ENCODE data around the gene COL4A4.
"Not testable (repeated sequence)": the region's sequence is repeated elsewhere in the genome, so short reads cannot be mapped to it uniquely, and the experiment has no call there.

COL4A4 gene

DNA sequence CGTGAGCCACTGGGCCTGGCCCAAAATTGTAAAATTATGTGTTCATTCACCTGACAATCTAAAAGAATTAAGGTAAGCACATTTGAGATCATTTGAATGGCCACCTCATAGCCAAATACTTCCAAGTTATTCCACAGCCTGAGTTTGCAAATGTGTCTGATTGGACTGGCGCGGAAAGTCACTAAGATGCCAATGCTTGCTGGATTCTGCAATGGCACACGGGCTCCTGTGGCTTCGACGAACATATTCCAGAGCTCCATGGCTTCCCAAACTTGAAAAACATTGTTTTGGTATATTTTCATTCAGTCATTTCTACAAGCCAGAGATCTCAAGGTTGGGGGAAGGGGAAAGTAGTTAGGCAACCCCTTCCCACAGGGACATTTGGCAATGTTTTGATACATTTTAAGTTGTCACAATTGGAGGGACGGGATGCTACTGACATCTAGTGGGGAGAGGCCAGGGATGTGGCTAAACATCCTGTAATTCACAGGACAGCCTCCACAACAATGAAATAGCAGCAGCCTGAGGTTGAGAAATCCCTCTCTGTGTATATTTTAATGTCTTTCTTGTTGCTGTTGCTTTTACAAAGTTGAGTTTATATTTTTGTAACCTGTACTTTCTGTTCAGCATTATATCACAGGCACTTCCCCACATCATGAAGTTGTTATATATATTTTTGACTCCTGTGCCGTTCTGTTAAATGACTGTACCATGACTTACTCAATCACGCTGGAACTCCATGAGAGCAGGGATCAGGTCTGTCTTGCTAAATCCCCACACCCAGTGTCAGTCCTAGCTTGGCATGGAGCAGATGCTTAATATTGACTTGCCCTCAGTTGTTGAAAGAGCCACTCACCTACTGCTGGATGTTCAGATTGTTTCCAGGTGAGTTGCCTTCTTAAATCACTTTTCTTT lies 56.9 kb downstream of the COL4A4 start:
- no peak for DNase-seq (ENCODE audit: low read depth)

DNA sequence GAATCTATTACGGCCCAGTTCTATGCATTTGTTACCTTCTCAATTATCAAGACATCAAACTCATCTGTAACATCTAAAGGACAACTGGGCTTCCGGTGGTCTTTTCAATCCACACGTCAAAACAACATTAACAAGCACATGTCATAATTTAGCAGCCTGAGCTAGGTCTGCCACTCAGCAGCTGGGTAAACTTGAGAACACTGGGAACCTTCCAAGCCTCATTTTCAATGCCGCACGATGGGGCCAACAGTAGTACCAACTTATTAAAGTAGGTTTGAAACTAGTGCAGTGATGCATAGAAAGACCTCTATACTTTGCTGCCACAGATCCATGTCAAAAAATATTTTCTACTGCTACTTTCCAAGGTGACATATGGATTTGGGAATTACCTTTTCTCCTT lies 60.4 kb downstream of the COL4A4 start:
- no peak for DNase-seq (ENCODE audit: low read depth)

DNA sequence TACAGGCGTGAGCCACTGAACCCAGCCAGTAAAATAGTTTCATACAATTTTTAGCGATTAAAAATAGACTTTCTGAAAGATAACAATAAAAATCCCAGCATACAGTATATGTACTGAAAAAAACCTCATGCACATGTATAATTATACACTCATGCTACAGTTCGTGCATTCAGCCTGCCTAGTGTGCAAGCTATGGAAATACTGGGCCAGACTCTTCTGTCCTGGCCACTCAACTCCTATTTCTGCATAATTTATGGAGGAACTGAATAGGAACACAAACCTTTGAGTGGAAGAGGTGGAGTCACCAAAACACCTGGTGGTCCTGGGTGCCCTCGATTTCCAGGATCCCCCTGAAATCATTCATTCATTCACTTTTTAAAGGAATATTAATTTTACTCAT lies 64.7 kb downstream of the COL4A4 start:
- no peak for DNase-seq (ENCODE audit: low read depth)

DNA sequence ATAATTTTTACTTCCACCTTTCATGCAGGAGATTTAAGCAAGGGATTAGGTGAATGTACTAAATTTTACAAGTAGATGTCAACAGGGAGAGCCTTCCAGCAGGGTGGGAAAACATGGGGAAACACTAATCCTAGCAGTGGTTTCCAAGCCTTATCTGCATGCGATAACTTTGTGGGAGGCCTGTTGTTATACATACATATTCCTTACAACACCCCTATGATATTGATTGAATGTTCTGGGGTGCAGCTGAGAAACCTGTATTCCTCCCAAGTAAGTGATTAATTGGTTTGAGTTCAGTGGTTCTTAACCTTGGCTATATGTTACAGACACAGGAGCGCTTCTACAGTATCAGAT lies 65.9 kb downstream of the COL4A4 start:
- no peak for DNase-seq (ENCODE audit: low read depth)

DNA sequence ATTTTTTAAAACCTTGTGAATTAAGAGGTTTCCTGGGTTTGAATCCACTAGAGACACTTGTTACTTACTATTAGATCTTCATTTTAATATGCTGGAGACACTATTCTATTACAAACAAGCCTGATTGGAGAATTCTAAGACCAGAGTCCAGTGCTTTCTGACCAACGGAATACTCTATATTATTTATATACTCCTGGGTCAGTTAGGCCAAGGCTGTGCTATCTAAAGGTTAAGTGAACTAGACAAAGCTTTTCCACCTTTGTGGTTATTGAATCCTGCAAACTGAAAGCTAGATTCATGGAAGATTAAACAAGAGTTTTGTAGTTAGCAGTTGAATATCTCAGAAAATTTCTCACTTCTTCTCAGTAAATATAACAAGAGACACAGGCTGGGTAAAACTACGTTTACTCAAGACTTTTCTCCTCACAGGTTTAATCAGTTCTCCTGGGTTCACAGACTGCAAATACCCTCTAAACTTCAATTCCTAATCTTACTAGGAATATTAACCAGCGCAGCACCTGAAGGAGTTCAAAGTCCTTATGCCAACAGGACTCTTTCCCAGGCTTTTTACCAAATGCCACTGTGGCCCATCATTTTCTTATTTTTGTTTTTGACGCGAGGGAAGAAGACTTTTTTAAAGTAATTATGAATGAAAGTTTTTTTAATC lies 66.4 kb downstream of the COL4A4 start:
- no peak for DNase-seq (ENCODE audit: low read depth)

DNA sequence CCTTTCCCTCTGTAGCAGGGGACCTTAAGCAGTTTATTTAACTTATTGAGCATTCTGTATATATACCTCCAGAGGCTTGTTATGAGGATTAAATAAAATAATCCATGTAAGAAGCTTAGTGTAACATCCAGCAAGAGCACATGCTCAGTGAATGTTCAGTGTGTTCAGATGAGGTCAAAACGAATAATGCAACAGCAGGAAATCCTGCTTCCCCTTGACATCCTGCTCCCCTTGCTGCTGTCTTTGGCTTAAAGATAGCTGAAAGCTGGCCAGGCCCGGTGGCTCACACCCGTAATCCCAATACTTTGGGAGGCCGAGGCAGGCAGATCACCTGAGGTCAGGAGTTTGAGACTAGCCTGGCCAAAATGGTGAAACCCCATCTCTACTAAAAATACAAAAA lies 68.7 kb downstream of the COL4A4 start:
- DNase-seq (ENCODE audit: low read depth), result no peak

DNA sequence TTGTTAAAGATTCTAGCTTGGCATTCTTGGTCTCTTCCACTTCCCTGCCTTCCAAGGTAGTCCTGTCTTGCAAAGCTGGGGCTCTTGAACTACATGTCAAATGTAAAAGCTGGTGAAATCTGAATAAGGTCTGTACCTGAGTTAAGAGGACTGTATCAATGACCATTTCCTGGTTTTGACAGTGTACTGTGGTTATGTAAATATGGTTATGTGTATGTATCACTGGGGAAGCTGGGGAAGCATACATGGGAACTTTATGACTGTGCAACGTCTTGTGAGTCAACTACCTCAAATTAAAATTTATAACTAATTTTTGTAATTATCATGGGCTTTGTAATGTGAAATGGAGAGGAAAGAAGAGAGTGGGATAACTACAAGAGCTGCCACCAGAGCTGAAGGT lies 81.7 kb downstream of the COL4A4 start:
- no peak for DNase-seq (ENCODE audit: low read depth)

DNA sequence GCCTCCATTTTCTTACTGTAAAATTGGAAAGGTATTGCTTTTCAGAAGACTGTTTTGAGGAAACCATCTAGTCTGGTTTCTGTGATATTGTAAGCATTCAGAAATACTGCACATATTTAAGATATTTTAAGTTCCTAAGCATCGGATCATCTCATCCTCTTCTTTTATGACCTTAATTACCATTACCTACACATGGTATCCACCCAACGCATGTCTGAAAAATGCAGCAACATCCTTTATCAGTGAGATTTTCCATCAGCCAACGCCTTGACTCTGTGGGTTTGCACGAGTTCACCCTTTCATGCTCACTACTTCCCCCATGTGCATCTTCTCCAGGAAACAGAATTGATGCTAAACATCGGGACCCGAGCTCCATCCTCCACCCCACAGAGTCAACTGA lies 84.3 kb downstream of the COL4A4 start:
- no peak for DNase-seq (ENCODE audit: low read depth)

DNA sequence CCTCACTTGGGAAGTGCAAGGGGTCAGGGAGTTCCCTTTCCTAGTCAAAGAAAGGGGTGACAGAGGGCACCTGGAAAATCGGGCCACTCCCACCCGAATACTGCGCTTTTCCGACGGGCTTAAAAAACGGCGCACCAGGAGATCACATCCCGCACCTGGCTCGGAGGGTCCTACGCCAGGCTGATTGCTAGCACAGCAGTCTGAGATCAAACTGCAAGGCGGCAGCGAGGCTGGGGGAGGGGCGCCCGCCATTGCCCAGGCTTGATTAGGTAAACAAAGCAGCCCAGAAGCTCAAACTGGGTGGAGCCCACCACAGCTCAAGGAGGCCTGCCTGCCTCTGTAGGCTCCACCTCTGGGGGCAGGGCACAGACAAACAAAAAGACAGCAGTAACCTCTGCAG lies 98.9 kb downstream of the COL4A4 start:
- DNase-seq (ENCODE audit: low read depth), result not testable (repeated sequence)

DNA sequence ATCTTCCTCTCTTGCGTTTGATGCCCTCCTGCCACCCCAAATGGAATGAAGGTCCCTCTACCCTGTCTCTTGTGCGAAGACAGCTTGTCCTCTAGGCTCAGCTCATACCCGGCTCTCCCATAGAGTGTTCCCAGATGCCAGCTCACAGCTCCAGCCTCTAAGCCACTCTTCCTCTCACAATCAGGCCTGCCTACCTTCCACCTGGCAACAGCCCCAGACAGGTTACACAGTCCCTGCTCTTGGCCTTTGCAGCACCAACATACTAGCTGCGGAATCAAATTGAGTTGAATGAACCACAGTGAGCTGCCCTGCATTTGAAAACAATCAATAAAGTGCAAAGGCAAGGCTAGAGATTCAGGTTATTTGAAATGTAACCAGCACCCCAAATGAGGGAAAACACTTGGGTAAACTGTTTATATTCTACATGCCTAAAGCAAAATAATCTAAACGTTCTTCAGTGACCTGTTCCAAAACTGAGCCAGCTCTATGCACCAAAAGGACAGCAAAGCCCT lies 105.1 kb downstream of the COL4A4 start:
- DNase-seq (ENCODE audit: low read depth), result no peak

DNA sequence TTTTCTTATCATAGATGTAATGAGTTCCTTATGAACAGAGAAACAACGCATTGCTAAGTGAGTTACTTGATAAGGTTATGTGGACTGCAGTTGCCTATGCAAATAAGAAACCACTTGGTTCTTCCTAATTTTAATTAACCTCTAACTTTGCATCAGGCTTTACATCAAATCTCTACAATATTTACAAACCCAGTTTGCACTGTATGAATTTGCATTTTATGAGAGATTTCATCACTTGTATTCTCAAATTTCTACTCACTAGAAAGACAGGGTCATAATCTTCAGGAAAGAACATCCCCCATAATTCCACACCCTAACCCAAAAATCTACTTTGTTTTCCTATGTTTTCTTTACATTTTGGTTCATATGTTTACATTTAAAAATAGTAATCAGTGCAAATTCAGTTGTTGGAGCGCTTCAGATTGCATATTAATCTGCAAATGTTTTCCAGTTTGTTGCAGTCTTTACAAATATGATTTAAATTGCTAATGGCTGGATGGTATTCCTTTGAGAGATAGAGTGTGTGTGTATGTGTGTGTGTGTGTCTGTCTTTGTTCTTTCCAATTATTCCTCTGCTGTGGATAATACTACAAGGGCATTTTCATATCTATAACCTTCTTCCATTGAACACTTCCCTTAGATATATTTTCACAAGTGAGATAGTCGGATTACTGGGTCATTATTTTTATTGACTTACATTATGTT lies 106.1 kb downstream of the COL4A4 start:
- no peak for DNase-seq (ENCODE audit: low read depth)

DNA sequence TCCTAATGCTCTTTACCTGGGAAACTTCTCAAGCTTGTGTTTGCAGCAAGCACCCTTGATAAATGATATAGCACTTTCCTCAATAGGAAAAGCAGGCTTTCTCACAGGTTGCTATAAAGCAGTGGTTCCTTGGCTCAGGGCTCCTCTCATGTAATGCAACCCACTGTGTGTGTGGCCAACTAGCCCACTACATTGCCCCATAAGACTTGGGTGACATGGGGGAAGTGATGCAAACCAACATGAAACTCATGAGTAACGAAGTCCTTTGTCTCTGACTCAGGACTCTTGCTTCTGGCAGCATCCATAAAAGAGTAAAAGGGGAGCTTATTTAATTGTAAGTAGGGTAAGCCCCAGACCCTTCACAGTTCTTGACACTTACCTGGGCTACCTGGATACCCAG lies 106.9 kb downstream of the COL4A4 start:
- DNase-seq (ENCODE audit: low read depth), result no peak

DNA sequence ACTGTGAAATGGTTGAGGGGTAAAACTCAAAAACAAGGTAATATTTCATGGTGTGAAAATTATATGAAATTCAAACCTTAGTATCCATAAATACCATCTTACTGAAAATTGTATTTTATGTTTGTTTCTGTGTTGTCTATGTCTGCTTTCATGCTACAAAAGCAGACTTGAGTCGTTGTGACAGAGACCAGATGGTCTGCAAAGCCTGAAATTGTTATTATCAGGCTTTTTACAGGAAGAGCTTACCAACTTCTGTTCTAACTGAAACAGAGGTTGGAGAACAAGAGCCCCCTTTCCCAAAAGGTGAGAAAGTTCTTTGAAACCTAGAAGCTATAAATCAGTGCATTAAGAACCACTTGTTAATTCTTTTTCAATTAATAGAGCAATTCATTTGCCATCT lies 110.0 kb downstream of the COL4A4 start:
- no peak for DNase-seq (ENCODE audit: low read depth)

DNA sequence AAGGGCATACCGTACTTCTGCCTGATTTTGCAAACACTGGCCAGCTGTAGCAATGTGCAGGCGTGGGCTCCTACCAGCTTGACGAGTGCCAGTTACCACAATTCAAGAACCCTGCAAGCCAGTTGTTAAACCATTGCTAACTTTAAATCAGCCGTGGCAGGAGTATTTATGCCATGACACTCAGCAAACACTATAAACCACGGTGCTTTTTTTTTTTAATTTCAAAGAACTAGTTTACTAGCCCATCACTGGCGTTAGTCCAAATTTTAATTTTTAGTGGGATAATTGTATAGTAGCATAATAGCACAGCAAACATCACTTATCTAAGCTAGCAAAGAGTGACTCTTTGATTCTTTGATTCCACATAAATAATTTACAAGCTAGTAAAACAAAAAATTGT lies 111.1 kb downstream of the COL4A4 start:
- DNase-seq (ENCODE audit: low read depth), result no peak

DNA sequence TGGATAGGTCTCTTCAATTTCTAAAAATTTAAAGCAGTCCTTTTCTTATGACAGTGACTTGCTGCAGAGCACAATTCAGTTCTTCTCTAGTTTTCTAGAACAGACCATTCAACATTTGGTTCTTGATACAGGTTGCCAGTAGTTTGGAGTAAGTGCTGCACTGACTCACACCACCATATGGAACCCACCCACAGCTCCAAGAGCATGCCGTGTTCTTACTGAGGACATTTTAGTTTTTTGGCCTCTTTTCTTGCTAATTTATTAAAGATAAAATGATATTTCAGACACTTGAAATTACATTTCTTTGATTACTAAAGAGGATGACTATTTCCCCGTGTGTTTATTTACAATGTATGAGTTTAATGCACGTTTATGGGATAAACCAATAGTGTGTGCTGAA lies 120.0 kb downstream of the COL4A4 start:
- DNase-seq (ENCODE audit: low read depth), result no peak

DNA sequence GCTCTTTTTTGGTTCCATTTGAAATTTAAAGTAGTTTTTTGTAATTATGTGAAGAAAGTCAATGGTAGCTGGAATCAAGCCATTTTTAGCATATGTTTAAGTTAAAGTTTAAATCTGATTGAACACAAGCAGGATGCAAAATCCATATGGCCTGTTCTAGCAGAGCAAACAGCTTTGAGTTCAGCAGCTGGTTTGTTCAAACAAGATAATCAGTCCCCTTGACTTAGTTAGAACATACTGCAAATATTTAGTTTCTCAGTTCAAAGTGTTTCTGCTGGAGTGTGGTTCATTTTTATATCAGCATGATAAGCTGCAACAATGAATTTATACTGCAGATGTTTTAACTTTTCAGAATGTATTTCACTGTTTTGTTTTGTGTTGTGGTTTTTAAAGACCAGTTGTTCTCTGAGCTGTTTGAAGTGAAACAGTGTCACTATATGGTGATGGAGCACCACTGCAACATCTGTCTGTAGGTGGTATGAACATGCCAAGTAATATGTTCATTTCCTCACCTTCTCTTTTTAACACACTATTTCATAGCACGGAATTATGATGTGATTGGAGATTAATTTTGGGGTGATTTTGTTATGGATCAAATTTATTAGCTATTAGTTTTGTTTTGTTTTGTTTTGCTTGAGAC lies 125.3 kb downstream of the COL4A4 start:
- DNase-seq (ENCODE audit: low read depth), result no peak

DNA sequence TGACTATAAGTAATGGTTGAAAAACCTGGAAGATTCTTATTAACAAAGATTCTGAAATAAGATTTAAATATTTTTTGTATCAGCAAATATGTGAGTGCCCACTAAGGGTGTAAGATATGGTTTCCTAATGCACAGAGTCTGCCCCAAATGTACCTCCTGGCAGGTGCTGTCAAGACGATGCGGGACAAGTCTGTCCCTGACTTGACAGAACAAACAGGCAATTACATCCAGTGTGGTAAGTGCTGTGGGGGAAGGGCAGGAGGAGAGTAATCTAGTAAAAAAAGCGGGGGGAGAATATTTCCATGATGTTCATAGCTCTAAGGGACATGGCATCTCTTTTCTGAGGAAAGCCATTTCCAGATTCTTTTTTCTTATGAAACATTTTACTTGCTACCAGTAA lies 127.5 kb downstream of the COL4A4 start:
- no peak for DNase-seq (ENCODE audit: low read depth)

DNA sequence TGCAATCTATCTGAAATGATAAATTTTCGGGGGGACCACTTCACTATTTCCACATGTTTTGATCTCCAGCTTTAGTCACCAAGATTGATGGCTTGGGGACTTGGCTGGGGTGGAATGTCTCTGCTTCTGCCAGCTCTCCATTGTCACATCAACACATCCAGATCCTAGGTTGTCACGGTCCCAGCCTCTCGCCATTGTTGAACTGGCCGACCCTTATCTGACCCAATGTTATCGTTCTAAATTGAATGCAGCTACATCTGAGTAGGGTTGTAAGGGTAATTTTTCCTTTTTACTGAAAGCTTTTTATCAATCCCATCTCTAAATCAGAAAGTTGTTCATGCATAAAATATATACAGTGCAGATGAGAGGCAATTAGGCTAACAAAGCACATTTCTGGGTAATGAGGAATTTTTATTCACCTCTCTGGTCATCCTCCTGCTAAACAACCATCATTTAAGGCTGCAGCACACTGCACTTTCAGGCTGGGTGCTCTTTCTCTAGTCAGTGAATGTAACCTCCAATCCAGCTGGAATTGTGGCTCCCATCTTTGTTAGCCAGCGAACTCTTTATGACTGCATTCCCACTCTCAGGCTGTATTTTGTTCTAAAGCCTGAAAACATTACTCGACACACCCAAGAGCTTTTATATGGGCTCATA lies 128.2 kb downstream of the COL4A4 start:
- no peak for DNase-seq (ENCODE audit: low read depth)

DNA sequence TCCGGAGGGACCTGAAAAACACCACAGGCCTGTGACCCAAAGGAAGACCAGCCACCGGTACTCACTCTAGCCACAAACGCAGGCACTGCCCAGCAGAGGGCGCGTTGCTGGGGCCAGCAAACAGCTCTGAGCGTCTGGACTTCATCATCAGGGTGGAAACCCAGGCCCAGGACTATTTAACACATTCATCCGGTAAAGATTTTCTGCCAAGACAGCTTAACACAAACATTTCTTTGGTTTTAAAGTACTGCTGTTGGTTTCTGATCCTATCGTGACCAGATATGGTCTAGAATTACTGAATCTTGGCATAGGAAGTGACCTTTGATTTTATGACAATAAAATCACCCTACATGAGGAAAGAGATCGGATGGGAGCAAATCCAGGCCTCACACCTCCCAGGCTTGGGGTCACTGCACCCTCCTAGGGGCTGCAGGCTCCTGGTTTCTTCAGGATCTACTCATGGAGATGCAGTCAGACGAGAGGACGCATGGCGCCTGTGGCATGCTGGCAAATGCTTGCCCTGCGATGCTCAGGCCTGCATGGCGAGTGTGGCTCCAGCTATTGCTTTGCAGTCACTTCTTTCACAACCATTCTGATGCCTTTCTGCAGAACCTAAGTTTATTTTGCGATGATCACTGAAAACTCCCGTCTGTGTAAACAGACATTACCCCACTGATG lies 130.4 kb downstream of the COL4A4 start:
- no peak for DNase-seq (ENCODE audit: low read depth)

DNA sequence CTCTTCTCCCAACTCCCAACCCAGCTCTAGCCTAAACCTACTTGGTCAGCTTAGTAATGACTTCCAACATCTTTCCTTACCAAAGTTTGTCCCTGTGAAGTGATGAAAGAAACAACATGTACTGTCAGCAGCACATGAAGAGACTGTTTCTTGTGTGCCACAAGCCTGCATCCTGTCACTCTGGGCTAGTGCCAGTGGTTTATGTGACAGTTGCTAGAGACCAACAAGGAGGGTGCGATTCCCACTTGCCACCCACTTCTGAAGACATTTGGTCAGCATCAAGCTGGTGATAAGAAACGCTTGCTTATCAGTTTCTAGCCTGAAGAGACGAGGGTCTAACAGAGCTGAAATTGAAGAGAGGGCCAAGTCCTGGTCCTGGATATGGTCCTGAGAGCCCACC lies 132.6 kb downstream of the COL4A4 start:
- no peak for DNase-seq (ENCODE audit: low read depth)

DNA sequence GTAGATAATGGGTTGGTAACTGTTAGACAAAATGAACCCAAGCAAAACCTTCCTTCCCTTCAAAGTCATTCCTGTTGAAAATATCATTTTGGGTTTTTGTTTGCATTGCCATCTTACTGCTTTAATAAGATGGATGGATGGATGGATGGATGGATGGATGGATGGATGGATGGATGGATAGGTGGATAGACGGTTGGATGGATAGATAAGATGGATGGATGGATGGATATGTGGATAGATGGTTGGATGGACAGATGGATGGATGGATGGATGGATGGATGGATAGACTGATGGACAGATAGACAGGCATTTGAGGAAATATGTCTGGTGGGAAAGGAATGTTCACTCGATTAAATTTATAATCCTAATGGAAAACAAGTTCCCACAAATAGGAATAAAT lies 133.2 kb downstream of the COL4A4 start:
- no peak for DNase-seq (ENCODE audit: low read depth)

Data from activated T-helper 1 cell treated with Interleukin-2 at 50 U/mL for 16 hours (primary cell).